ENCODE measurements around the gene RBM26. TPM values are rescaled to one million over a fixed set of nuclear protein-coding genes. Genes with fewer than 3 reads are reported as not detected.

Gene RBM26
- total and polyA plus RNA-seq, 2 experiments from 2014 or later = 46.0 to 69.3 TPM

DNA sequence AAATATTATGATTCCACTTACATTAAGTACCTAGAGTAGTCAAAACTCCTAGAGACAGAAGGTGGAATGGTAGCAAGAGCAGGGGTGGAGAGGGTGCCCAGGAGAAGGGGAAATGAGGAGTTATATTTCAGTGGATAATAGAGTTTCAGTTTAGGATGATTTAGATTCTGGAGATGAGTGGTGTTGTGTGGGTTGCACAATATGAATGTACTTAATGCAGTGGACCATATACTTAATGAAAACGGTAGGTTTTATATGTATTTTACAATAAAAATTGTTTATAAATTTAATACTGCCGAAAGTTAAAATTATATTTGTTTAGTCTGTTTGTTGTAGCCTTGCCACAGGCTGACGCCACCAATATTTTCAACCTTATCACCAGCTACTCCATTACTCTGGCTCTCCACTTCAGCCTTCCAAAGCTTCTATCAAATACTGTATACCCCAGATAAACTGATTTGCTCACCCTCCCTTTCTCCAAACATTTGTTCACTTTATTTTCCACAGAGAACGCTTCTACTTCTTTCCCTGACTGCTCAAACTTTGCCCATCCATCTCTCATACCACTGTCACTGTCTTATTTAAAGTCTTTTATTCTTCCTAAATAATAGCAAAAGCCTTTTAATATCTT is 1.4 kb upstream of the RBM26 start:
- H3K27me3 Mint-ChIP-seq (ENCODE audit: insufficient read depth, low read depth, poor library complexity) = no peaks in the 10 kb centered on the region
- Histone ChIP-seq H3K27me3 (ENCODE audit: insufficient read depth) (no peaks in the 10 kb centered on the region), H3K36me3 (ENCODE audit: insufficient read depth) (no peaks in the 10 kb centered on the region), H3K9me2 (ENCODE audit: insufficient read depth) (no peaks in the 10 kb centered on the region), H3K27ac (ENCODE audit: low read depth) (no peak overlapping the region), H3K4me3 (peak overlapping the region; percentile 92), H4K20me1 (replicated peaks; ENCODE audit: insufficient read depth) (peaks cover 13% of the 10 kb centered on the region), H2AFZ (no peak overlapping the region), H3K79me2 (replicated peaks; ENCODE audit: insufficient read depth) (peaks cover 44% of the 10 kb centered on the region), H3K4me2 (peak overlapping the region; percentile 85), H3K4me1 (ENCODE audit: insufficient read depth) (peaks cover 31% of the 10 kb centered on the region), H3F3A (replicated peaks; ENCODE audit: low read depth) (no peaks in the 10 kb centered on the region)
- ATAC-seq (no peak), DNase-seq (ENCODE audit: low spot score) (no peak)
- TF ChIP-seq NANOG (IDR thresholded peaks at IDR 0.05; ENCODE audit: borderline replicate concordance) (no peak), ZNF114 (CRISPR knock-in tag; IDR thresholded peaks at IDR 0.05) (no peak), STAT1 (IDR thresholded peaks at IDR 0.05; ENCODE audit: unreplicated experiment) (no peak), POLR2AphosphoS5 (IDR thresholded peaks at IDR 0.05; ENCODE audit: low read depth) (no peak), EZH2phosphoT487 (IDR thresholded peaks at IDR 0.05; ENCODE audit: unreplicated experiment) (no peak), CREB1 (CRISPR knock-in tag; IDR thresholded peaks at IDR 0.05; ENCODE audit: low read depth) (no peak), JUNB (IDR thresholded peaks at IDR 0.05; ENCODE audit: unreplicated experiment) (no peak), ZNF331 (CRISPR knock-in tag; IDR thresholded peaks at IDR 0.05; ENCODE audit: low read depth) (no peak), EZH2 (IDR thresholded peaks at IDR 0.05; ENCODE audit: low read depth, unreplicated experiment) (no peak)
- TF ChIP-seq, protein P1, sequence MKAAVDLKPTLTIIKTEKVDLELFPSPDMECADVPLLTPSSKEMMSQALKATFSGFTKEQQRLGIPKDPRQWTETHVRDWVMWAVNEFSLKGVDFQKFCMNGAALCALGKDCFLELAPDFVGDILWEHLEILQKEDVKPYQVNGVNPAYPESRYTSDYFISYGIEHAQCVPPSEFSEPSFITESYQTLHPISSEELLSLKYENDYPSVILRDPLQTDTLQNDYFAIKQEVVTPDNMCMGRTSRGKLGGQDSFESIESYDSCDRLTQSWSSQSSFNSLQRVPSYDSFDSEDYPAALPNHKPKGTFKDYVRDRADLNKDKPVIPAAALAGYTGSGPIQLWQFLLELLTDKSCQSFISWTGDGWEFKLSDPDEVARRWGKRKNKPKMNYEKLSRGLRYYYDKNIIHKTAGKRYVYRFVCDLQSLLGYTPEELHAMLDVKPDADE (IDR thresholded peaks at IDR 0.05) = no peak
- TF ChIP-seq, protein P2, sequence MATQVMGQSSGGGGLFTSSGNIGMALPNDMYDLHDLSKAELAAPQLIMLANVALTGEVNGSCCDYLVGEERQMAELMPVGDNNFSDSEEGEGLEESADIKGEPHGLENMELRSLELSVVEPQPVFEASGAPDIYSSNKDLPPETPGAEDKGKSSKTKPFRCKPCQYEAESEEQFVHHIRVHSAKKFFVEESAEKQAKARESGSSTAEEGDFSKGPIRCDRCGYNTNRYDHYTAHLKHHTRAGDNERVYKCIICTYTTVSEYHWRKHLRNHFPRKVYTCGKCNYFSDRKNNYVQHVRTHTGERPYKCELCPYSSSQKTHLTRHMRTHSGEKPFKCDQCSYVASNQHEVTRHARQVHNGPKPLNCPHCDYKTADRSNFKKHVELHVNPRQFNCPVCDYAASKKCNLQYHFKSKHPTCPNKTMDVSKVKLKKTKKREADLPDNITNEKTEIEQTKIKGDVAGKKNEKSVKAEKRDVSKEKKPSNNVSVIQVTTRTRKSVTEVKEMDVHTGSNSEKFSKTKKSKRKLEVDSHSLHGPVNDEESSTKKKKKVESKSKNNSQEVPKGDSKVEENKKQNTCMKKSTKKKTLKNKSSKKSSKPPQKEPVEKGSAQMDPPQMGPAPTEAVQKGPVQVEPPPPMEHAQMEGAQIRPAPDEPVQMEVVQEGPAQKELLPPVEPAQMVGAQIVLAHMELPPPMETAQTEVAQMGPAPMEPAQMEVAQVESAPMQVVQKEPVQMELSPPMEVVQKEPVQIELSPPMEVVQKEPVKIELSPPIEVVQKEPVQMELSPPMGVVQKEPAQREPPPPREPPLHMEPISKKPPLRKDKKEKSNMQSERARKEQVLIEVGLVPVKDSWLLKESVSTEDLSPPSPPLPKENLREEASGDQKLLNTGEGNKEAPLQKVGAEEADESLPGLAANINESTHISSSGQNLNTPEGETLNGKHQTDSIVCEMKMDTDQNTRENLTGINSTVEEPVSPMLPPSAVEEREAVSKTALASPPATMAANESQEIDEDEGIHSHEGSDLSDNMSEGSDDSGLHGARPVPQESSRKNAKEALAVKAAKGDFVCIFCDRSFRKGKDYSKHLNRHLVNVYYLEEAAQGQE (IDR thresholded peaks at IDR 0.05; ENCODE audit: unreplicated experiment) = no peak
- TF ChIP-seq, protein P3, sequence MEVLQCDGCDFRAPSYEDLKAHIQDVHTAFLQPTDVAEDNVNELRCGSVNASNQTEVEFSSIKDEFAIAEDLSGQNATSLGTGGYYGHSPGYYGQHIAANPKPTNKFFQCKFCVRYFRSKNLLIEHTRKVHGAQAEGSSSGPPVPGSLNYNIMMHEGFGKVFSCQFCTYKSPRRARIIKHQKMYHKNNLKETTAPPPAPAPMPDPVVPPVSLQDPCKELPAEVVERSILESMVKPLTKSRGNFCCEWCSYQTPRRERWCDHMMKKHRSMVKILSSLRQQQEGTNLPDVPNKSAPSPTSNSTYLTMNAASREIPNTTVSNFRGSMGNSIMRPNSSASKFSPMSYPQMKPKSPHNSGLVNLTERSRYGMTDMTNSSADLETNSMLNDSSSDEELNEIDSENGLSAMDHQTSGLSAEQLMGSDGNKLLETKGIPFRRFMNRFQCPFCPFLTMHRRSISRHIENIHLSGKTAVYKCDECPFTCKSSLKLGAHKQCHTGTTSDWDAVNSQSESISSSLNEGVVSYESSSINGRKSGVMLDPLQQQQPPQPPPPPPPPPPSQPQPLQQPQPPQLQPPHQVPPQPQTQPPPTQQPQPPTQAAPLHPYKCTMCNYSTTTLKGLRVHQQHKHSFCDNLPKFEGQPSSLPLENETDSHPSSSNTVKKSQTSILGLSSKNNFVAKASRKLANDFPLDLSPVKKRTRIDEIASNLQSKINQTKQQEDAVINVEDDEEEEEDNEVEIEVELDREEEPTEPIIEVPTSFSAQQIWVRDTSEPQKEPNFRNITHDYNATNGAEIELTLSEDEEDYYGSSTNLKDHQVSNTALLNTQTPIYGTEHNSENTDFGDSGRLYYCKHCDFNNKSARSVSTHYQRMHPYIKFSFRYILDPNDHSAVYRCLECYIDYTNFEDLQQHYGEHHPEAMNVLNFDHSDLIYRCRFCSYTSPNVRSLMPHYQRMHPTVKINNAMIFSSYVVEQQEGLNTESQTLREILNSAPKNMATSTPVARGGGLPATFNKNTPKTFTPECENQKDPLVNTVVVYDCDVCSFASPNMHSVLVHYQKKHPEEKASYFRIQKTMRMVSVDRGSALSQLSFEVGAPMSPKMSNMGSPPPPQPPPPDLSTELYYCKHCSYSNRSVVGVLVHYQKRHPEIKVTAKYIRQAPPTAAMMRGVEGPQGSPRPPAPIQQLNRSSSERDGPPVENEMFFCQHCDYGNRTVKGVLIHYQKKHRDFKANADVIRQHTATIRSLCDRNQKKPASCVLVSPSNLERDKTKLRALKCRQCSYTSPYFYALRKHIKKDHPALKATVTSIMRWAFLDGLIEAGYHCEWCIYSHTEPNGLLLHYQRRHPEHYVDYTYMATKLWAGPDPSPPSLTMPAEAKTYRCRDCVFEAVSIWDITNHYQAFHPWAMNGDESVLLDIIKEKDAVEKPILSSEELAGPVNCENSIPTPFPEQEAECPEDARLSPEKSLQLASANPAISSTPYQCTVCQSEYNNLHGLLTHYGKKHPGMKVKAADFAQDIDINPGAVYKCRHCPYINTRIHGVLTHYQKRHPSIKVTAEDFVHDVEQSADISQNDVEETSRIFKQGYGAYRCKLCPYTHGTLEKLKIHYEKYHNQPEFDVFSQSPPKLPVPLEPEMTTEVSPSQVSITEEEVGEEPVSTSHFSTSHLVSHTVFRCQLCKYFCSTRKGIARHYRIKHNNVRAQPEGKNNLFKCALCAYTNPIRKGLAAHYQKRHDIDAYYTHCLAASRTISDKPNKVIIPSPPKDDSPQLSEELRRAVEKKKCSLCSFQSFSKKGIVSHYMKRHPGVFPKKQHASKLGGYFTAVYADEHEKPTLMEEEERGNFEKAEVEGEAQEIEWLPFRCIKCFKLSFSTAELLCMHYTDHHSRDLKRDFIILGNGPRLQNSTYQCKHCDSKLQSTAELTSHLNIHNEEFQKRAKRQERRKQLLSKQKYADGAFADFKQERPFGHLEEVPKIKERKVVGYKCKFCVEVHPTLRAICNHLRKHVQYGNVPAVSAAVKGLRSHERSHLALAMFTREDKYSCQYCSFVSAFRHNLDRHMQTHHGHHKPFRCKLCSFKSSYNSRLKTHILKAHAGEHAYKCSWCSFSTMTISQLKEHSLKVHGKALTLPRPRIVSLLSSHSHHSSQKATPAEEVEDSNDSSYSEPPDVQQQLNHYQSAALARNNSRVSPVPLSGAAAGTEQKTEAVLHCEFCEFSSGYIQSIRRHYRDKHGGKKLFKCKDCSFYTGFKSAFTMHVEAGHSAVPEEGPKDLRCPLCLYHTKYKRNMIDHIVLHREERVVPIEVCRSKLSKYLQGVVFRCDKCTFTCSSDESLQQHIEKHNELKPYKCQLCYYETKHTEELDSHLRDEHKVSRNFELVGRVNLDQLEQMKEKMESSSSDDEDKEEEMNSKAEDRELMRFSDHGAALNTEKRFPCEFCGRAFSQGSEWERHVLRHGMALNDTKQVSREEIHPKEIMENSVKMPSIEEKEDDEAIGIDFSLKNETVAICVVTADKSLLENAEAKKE (CRISPR knock-in tag; IDR thresholded peaks at IDR 0.05) = no peak
- TF ChIP-seq, protein P4, sequence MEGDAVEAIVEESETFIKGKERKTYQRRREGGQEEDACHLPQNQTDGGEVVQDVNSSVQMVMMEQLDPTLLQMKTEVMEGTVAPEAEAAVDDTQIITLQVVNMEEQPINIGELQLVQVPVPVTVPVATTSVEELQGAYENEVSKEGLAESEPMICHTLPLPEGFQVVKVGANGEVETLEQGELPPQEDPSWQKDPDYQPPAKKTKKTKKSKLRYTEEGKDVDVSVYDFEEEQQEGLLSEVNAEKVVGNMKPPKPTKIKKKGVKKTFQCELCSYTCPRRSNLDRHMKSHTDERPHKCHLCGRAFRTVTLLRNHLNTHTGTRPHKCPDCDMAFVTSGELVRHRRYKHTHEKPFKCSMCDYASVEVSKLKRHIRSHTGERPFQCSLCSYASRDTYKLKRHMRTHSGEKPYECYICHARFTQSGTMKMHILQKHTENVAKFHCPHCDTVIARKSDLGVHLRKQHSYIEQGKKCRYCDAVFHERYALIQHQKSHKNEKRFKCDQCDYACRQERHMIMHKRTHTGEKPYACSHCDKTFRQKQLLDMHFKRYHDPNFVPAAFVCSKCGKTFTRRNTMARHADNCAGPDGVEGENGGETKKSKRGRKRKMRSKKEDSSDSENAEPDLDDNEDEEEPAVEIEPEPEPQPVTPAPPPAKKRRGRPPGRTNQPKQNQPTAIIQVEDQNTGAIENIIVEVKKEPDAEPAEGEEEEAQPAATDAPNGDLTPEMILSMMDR (conservative IDR thresholded peaks at IDR 0.05; ENCODE audit: low read depth in 2 of 2) = no peak
- H3K4me3 Mint-ChIP-seq = peak overlapping the region; percentile 28
- H3K36me3 Mint-ChIP-seq (ENCODE audit: low read depth) = no peaks in the 10 kb centered on the region
- peaks cover 19% of the 10 kb centered on the region for H3K4me1 Mint-ChIP-seq
- H3K27ac Mint-ChIP-seq = no peak overlapping the region
- no peaks in the 10 kb centered on the region for H3K9me3 Mint-ChIP-seq

All from GM23338 (cell line).